ENCODE results near the gene CDC42EP4. TPM values are rescaled to one million over a fixed set of nuclear protein-coding genes. Genes with fewer than 3 reads are reported as not detected.

Gene CDC42EP4
- total and polyA plus RNA-seq, 2 experiments from 2014 or later = 4.4 to 19.9 TPM

DNA sequence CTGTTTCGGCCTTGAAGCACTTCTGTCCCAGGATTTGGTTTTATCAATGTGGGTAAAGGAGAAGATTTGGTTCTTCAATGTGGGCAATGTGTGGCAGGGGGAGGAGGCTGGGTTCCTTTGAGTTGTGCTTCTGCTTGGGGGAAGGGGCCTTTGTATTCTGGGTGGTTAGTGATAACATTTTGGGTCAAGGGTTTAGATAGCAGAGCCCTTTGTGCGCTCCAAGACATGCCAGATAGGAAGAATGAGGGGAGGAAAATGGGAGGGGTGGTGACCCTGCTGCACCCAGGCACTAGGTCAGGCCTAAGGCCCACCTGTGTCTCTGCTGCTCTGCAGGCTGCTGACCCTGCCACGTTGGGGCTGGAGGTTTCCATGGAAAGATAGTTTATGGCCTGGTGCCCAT is 40.0 kb upstream of the CDC42EP4 start:
- H3K27me3 Mint-ChIP-seq (ENCODE audit: insufficient read depth, low read depth, poor library complexity) = peaks cover 19% of the 10 kb centered on the region
- H3K79me2 ChIP-seq (replicated peaks; ENCODE audit: insufficient read depth) = no peaks in the 10 kb centered on the region
- H3K4me1 Mint-ChIP-seq = peaks cover 20% of the 10 kb centered on the region
- no peaks in the 10 kb centered on the region for H3K36me3 Mint-ChIP-seq (ENCODE audit: low read depth)
- TF ChIP-seq CREB1 (CRISPR knock-in tag; IDR thresholded peaks at IDR 0.05; ENCODE audit: low read depth) (no peak), ZNF331 (CRISPR knock-in tag; IDR thresholded peaks at IDR 0.05; ENCODE audit: low read depth) (no peak), ZNF114 (CRISPR knock-in tag; IDR thresholded peaks at IDR 0.05) (no peak), STAT1 (IDR thresholded peaks at IDR 0.05; ENCODE audit: unreplicated experiment) (no peak), EZH2phosphoT487 (IDR thresholded peaks at IDR 0.05; ENCODE audit: unreplicated experiment) (no peak), JUNB (IDR thresholded peaks at IDR 0.05; ENCODE audit: unreplicated experiment) (no peak), POLR2AphosphoS5 (IDR thresholded peaks at IDR 0.05; ENCODE audit: low read depth) (no peak)
- TF ChIP-seq, protein P1, sequence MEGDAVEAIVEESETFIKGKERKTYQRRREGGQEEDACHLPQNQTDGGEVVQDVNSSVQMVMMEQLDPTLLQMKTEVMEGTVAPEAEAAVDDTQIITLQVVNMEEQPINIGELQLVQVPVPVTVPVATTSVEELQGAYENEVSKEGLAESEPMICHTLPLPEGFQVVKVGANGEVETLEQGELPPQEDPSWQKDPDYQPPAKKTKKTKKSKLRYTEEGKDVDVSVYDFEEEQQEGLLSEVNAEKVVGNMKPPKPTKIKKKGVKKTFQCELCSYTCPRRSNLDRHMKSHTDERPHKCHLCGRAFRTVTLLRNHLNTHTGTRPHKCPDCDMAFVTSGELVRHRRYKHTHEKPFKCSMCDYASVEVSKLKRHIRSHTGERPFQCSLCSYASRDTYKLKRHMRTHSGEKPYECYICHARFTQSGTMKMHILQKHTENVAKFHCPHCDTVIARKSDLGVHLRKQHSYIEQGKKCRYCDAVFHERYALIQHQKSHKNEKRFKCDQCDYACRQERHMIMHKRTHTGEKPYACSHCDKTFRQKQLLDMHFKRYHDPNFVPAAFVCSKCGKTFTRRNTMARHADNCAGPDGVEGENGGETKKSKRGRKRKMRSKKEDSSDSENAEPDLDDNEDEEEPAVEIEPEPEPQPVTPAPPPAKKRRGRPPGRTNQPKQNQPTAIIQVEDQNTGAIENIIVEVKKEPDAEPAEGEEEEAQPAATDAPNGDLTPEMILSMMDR (conservative IDR thresholded peaks at IDR 0.05; ENCODE audit: low read depth in 2 of 2) = no peak
- TF ChIP-seq, protein P2, sequence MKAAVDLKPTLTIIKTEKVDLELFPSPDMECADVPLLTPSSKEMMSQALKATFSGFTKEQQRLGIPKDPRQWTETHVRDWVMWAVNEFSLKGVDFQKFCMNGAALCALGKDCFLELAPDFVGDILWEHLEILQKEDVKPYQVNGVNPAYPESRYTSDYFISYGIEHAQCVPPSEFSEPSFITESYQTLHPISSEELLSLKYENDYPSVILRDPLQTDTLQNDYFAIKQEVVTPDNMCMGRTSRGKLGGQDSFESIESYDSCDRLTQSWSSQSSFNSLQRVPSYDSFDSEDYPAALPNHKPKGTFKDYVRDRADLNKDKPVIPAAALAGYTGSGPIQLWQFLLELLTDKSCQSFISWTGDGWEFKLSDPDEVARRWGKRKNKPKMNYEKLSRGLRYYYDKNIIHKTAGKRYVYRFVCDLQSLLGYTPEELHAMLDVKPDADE (IDR thresholded peaks at IDR 0.05) = no peak
- TF ChIP-seq, protein P3, sequence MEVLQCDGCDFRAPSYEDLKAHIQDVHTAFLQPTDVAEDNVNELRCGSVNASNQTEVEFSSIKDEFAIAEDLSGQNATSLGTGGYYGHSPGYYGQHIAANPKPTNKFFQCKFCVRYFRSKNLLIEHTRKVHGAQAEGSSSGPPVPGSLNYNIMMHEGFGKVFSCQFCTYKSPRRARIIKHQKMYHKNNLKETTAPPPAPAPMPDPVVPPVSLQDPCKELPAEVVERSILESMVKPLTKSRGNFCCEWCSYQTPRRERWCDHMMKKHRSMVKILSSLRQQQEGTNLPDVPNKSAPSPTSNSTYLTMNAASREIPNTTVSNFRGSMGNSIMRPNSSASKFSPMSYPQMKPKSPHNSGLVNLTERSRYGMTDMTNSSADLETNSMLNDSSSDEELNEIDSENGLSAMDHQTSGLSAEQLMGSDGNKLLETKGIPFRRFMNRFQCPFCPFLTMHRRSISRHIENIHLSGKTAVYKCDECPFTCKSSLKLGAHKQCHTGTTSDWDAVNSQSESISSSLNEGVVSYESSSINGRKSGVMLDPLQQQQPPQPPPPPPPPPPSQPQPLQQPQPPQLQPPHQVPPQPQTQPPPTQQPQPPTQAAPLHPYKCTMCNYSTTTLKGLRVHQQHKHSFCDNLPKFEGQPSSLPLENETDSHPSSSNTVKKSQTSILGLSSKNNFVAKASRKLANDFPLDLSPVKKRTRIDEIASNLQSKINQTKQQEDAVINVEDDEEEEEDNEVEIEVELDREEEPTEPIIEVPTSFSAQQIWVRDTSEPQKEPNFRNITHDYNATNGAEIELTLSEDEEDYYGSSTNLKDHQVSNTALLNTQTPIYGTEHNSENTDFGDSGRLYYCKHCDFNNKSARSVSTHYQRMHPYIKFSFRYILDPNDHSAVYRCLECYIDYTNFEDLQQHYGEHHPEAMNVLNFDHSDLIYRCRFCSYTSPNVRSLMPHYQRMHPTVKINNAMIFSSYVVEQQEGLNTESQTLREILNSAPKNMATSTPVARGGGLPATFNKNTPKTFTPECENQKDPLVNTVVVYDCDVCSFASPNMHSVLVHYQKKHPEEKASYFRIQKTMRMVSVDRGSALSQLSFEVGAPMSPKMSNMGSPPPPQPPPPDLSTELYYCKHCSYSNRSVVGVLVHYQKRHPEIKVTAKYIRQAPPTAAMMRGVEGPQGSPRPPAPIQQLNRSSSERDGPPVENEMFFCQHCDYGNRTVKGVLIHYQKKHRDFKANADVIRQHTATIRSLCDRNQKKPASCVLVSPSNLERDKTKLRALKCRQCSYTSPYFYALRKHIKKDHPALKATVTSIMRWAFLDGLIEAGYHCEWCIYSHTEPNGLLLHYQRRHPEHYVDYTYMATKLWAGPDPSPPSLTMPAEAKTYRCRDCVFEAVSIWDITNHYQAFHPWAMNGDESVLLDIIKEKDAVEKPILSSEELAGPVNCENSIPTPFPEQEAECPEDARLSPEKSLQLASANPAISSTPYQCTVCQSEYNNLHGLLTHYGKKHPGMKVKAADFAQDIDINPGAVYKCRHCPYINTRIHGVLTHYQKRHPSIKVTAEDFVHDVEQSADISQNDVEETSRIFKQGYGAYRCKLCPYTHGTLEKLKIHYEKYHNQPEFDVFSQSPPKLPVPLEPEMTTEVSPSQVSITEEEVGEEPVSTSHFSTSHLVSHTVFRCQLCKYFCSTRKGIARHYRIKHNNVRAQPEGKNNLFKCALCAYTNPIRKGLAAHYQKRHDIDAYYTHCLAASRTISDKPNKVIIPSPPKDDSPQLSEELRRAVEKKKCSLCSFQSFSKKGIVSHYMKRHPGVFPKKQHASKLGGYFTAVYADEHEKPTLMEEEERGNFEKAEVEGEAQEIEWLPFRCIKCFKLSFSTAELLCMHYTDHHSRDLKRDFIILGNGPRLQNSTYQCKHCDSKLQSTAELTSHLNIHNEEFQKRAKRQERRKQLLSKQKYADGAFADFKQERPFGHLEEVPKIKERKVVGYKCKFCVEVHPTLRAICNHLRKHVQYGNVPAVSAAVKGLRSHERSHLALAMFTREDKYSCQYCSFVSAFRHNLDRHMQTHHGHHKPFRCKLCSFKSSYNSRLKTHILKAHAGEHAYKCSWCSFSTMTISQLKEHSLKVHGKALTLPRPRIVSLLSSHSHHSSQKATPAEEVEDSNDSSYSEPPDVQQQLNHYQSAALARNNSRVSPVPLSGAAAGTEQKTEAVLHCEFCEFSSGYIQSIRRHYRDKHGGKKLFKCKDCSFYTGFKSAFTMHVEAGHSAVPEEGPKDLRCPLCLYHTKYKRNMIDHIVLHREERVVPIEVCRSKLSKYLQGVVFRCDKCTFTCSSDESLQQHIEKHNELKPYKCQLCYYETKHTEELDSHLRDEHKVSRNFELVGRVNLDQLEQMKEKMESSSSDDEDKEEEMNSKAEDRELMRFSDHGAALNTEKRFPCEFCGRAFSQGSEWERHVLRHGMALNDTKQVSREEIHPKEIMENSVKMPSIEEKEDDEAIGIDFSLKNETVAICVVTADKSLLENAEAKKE (CRISPR knock-in tag; IDR thresholded peaks at IDR 0.05) = no peak
- H3K27ac ChIP-seq (ENCODE audit: low read depth) = no peak overlapping the region
- H3F3A ChIP-seq (replicated peaks; ENCODE audit: low read depth) = no peaks in the 10 kb centered on the region
- H2AFZ ChIP-seq = no peak overlapping the region
- no peaks in the 10 kb centered on the region for H3K36me3 ChIP-seq (ENCODE audit: insufficient read depth)
- H4K20me1 ChIP-seq (replicated peaks; ENCODE audit: insufficient read depth) = no peaks in the 10 kb centered on the region
- H3K4me2 ChIP-seq = no peak overlapping the region
- DNase-seq (ENCODE audit: low spot score) (no peak), ATAC-seq (no peak)
- H3K4me1 ChIP-seq (ENCODE audit: insufficient read depth) = peaks cover 4% of the 10 kb centered on the region; the same call in 1 of the 2 replicates
- H3K27ac Mint-ChIP-seq = no peak overlapping the region
- no peak overlapping the region for H3K4me3 Mint-ChIP-seq
- H3K9me3 Mint-ChIP-seq = no peaks in the 10 kb centered on the region
- no peaks in the 10 kb centered on the region for H3K27me3 ChIP-seq (ENCODE audit: insufficient read depth)
- H3K4me3 ChIP-seq = no peak overlapping the region
- no peaks in the 10 kb centered on the region for H3K9me2 ChIP-seq (ENCODE audit: insufficient read depth)
